ENCODE results near the gene SDCCAG8.

Gene SDCCAG8

DNA sequence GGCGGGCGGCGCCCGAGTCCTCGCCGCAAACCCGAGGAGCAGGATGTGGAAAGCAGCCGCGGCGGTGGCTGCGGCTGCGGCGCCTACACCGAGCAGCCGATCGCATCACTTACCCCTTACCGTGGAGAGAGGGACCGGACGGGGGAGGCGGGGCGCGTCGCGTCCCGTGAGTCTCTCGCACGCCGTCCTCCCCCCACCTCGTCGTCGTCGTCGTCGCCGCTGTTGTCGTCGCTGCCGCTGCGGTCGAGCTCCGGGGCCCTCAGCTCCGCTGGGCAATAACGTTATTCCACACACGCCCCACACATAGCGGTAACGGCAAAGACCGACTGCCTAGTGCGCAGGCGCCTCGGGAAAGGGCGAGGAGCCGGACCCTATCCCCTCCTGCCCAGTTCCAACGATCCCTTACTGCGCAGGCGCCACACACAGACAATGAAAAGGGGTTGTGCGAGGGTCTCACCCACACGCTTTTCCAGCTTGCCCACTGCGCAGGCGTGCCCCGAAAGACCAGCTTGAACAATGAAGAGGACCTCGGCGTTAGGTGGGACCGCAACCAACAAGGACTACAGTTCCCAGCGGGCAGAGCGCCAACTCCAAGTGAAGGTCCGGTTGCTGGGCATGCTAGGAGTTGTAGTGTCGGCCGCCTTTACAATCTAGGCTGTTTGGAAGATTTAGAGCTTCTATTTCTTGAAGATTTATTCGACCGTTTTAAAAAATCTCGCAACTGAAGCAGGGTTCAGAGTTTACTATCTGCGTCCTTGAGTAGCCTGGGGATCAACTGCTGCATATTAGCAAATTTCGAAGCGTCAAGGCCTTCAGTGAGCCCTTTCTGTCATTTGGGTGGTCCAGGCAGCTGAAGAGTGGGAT is 682 bp upstream of the SDCCAG8 start, which contains the start of gene CEP170:
Gene CEP170 (minus strand): TSS at position 355 of the 864 bp plus-strand sequence. CDS start 30,001 bp downstream, outside the sequence.
- DNase-seq = peak; percentile 86

DNA sequence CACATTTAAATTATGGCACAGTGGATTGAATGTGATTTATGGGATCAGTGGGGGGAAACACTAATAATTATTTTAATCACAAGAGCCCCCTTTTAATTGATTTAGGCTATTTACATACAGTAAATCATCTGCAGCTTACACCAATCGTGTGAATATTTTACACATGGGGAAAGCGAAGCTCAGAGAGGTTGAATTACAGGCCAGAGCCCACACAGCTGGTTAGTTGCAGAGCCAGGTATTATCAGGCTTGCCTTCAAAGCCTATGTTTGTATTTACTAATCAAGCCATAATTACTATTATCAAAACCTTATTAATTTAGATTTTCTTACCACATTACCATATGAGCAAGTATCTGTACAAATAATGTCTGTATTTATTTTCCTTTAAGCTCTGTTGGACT is 749 bp downstream of the SDCCAG8 start:
- no peak for DNase-seq

DNA sequence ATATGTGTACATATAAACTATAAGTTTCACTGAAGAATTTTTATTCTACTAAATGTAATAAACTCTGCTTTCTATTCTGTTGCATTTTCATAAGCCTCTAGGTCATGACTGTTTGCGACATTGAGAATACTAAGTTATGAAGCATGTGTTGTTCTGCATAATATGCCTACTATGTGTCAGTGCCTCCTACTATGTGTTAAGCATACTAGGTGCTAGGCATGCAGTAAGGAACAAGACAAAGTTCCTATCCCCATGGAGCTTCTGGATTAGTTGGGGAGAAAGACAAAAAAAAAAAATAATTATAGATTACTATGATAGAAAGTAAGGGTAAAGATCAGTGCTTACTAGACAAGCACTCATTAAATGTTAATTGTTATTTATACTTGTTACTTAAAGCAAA is 1.3 kb downstream of the SDCCAG8 start:
- no peak for DNase-seq

DNA sequence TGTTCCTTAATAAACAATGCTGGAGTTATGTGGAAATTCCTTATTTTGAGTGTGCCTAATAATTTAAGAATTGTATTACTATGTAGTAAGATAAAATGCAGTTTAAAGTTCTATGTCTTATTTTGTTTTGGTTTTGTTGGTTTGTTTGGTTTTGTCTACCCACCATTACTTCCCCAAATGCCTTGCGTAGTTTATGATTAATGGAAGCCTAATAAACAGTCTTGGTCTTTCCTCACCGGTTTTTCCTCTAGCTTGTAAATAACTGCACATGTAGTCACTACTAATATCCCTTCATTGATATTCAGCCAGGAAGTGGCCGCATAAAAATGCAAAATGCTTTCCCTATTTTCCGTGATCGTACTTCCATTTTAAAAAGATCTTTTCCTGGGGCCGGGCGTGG is 2.9 kb downstream of the SDCCAG8 start:
- no peak for DNase-seq

DNA sequence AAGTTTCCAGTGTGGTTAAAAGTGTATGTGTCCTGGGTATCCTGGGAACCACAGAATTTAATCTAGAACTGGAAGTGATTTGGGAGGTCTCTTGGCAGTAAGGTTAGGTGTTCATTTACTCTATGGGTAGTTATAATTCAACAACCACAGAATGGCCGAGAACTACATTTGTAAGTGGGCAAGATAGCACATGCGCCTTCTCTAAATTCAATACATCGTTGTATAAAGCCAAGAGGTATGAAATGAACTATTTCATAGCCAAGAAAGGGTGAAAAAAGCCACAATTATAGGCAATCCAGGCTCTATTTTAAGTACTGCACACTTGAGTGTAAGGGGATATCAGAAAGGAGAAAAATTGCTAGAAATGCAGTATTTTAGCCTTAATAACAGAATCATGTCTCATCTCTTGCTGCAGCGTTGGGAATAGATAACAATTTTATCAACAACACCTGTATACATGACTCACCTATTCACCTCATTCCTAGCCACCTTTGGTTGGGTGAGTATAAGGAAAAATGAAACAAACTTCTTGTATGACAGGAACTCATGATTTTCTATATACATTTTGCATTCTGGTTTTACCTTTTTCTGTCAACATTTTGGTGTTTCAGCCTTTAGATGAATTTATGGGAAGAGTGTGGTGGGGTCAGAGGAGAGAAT is 4.5 kb downstream of the SDCCAG8 start:
- no peak for DNase-seq

DNA sequence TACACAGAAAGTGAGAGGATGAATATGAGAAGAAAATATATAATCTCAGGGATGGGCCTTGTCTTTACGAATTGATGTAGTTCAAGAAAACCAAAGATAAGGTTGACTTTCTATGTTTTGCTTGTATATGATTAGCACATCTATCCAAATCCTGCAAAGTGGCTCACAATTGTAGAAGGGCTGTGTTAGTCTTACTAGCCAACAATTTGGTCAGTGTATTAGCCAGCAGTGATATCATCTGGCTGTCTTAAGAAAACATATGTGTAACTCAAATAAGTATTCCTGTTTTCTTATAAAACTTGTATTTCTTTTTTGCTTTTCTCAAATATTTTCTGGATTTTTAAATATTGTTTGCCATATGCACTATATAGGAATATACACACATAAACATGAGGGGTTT is 5.5 kb downstream of the SDCCAG8 start:
- DNase-seq = no peak

DNA sequence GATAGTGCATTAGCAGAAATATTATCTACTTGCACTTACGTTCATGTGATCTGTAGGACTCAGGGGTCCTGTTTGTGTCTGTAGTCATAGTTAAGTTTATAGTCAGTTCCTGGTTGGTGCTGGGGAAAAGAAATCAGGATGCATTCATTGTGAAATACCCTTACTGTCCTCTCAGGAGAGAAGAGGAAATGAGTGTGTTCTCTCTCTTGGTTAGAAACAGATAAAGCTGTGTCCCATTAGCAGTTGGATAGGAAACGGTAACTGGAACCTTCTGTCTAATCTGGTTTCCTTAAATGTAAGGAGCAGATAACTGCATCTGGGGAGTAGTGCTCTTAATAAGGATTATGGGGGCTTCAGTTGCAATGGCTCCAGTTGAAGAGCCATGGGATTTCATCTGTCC is 8.9 kb downstream of the SDCCAG8 start:
- peak; percentile 98 for DNase-seq

DNA sequence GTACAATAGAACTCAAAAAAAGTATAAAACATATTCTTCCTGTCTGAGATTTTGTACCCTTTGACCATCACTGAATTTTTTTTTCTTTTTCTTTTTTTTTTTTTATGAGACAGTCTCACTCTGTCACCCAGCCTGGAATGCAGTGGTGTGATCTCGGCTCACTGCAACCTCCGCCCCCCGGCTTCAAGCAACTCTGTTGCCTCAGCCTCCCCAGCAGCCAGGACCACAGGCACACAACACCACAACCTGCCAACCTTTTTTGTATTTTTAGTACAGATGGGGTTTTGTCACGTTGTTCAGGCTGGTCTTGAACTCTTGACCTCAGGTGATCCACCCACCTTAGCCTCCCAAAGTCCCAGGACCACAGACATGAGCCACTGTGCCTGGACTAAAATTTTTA is 10.4 kb downstream of the SDCCAG8 start:
- no peak for DNase-seq

DNA sequence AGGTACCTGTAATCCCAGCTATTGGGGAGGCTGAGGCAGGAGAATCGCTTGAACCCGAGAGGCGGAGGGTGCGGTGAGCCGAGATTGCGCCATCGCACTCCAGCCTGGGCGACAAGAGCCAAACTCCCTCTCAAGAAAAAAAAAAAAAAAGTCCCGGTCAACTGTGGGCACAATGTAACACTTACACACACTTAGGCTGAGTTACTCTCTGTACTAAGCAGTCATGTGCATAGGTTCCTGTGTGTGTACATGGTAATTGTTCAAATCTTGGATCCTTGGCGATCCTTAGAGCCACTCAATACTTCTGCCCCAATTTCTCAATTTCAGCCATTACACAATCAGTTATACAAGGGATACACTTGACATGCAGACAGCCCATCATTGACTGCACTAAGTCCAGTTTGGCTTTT is 11.6 kb downstream of the SDCCAG8 start:
- peak; percentile 81 for DNase-seq

DNA sequence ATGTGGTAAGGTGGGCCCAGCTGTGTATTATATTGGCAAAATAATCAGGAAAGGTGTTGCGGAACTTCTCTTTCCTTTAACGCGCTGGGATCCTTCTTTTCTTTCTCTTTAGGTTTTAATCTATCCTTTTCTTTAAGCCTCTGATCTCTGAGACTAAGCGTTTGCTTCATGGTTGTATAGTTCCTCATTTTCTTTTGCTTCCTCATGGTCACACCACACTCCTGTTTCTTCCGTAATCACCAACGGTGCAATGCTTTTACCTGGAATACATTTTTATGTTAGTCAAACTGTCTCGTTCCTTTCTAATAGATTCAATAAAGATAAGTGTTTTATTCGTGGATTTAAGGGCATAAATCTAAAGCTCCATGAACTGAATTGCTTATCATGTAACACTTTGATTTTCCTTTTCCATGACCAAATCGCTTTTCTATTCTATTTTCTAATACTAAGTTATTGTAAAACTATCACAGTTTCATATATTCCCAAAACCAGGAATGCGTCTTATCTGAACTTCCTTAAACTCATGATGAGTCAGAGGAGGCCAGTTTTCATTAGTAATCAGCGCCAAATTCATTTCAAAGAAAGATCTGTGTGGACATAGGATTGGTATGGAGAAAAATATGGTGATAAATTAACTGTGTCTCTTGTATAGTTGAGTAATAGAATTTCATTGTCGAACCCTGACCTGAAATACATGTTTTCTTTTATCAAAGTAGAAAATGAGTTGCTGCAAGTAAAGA is 12.2 kb downstream of the SDCCAG8 start:
- DNase-seq = peak; percentile 87

DNA sequence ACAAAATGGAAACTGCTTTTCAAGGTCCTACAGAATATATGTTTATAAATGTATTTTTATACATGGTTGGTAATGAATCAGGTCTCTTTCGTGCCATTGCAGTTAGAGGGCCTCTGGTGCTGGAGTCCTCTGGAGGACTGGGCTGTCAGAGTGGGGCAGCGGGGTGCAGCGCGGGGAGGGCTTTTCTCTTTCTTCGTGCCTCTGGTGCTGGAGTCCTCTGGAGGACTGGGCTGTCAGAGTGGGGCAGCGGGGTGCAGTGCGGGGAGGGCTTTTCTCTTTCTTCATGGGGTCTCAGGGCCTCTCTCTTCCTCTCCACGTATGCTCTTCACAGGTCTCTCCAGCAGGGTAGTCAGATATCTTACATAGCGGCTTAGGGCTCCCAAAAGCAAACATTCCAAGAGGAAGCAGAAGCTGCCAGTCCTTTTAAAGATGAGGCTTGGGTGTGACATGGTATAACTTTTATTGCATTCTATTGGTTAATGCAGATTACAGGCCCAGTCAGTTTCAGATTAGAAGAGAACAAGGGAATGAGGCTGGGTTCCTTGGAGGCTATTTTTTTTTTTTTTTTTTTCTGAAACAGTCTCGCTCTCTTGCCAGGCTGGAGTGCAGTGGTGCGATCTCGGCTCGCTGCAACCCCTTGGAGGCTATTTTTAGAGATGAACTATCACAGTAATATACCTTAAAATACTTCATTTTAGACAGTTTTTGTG is 13.1 kb downstream of the SDCCAG8 start:
- DNase-seq = no peak

DNA sequence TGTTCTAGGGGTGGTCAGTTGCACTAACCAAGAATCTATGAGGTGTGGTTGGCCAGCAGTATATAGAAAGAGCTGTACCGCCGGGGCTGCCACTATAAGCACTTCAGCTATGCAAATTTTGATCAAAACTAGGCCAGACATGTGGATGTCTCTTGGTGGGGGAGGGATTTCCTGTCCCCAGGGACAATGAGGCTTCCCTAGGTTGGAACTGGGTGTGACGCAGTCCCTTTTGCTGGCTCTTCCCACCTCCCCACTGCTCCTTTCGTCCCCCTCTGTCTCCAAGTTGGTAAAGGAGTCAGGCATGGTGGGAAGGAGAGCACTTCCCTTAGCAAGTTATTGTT is 13.6 kb downstream of the SDCCAG8 start:
- no peak for DNase-seq

DNA sequence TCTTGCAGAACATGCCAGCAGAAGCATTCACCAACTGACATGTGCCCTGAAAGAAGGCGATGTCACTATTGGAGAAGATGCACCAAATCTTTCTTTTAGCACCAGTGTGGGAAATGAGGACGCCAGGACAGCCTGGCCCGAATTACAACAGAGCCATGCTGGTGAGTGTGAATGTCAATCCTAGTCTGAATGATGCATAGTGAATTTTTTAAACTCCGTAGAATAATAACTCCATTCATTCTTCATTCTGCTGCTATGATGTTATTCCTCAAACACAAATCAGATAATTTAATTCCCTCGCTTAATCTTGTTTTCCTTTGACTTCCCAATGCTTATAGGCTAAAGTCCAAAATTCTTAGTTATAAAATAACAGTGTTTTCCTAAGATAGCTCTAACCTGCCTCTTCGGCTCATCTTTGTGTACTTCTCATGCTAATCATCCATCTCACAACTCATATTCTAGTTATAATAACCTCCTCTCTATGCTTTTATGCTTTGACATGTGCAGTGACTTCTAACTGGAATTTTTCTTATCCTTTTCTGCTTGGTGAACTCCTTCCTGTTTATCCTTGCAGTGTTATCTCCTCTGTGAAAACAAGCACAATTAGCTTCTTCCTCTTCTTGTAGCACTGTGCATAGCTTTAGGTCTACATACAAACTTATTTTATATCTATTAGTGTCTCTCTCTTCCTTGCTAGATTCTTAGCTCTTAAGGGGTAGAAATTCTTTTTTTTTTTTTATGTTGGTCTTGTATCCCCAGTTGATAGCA is 14.4 kb downstream of the SDCCAG8 start:
- DNase-seq = no peak

DNA sequence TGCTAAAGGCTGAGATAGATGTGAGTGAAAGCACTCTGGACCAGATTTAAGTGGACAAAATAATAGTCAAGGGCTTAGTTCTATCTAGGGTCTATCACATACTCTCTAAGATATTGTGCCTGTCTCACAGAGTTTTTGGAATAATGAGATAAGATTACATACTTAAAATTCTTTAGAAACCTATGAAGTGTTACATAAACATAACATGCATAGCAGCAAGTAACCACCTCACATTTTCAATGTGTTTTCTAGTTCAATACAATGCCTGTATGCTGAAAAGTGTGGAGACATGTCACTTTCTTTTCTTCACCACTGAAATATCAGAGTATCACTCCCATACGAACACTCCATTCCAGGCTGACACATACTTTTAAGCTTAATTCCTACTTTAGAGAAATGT is 16.2 kb downstream of the SDCCAG8 start:
- no peak for DNase-seq

DNA sequence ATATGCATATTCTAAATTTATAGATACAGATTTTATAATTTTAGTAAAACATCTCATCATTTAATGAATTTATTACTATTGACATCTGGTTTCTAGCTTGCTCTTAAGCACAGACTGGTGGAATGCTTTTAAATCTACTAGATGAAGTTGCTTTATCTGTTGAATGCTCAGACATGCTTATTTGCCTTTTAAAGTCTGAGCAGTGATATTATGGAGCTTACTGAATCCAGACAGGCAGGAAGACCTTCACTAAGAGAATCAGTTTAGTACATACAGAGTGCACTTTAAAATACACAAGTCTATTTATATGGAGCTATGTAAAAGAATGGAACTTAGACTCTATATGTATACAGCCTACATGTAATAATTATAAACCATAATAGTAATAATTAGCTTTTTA is 16.6 kb downstream of the SDCCAG8 start:
- no peak for DNase-seq

DNA sequence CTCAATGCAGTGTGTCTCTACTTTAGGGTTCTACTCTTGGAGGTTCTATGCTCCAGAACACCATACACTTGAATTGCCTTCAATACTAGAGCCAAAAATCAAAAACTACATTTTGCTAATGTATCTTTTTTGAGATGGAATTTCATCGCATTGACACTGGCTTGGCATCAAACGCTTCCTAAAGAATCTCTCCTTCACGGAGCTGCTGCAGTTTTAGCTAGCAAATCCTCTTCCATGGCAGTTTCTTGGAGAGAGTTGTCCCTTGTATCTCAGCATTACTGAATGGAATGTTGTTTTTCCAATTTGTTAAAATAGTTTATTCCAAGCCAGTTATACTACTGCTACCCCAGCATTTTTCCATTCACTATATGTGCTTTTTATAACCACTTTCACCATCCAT is 17.7 kb downstream of the SDCCAG8 start:
- DNase-seq = no peak

DNA sequence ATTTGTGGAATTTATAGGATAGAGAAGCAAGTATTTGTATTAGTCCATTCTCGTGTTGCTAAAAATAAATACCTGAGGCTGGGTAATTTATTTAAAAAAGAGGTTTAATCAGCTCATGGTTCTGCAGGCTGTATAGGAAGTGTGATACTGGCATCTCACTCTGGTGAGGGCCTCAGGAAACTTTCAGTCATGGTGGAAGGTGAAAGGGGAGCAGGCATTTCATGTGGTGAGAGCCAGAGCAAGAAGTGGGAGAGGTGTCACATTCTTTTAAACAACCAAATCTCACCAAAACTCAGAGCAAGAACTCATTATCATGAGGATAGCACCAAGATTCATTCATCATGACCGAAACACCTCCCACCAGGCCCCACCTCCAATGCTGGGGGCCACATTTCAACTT is 18.1 kb downstream of the SDCCAG8 start:
- no peak for DNase-seq

DNA sequence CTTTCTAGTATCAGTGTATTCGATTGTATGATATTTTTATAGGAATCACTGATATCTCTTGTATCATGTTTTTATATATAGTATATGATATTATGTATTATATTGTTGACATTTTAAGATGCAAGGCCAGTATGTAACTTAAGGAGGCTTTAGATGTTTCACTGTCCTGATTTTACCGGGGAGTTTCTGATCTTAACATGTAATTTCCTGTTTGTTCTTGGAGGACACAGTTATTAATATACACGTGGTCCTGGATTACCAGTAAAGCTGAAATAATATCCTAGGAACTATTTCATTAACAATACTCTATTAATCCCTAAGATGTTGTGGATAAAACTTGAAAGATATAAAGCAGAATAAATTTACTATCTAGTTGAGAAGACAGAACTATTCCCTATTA is 19.5 kb downstream of the SDCCAG8 start:
- no peak for DNase-seq

DNA sequence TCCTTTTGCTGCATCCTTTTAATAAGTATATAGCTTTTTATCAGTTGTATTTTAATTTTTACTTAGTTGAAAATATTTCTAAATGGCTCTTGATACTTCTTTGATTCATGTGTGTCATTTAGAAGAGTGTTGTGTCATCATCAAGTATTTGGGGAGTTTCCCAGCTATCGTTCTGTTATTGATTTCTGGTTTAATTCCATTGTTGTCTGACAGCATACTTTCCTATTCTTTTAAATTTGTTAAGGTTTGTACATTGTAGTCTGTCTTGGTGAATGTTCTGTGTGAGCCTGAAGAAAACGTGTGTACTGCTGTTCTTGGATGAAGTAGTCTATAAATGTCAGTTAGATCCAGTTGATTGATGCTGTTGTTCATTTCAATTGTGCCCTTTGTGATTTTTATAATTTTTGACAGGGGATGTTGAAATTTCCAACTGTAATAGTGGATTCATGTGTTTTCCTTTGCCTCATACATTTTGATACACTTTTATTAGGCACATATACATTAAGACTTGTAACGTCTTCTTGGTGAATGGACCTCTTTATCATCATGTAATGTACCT is 24.8 kb downstream of the SDCCAG8 start:
- no peak for DNase-seq

DNA sequence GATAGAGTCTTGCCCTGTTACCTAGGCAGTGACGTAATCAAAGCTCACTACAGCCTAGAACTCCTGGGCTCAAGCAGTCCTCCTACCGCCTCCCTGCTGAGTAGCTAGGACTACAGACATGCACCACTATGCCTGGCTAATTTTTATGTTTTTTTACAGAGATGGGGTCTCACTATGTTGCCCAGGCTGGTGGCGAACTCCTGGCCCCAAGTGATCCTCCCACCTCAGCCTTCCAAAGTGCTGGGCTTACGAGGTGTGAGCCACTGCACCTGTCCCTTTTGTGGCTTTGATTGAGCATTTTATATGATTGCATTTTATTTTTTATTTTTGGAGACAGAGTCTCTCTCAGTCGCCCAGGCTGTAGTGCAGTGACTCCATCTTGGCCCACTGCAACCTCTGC is 25.8 kb downstream of the SDCCAG8 start:
- no peak for DNase-seq

DNA sequence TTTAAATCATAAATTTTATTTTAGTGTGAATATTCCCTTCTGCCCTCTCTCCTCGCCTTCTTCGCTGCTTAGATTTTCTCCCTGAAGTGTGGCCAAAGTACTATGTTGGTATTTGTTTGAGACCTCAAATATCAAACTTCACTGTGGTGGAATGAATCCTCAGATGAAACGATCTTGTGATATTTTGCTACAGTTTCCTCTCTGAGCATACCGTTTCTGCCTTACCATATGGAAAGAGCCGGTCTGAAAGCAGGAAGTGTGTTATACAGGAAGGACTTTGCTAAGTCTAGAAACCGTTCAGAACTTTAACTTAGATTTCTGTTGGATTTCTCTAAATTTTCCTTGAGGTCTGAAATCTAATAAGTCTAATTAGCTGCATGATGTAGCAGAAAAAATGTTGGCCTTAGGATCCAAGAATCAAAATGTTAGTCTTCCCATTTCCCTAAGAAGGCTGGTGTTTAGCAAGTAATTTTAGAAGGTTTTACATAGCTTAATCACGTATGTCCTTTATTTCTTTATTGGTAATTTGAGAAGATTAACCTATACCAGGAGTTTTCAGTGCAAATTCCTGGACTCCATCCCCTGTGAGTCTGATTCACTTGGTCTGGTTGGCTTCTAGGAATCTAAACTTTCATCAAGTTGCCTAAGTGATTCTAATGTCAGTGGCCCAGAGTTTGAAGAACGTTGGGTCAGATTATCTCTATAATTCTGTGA is 30.7 kb downstream of the SDCCAG8 start:
- DNase-seq = peak; percentile 62

DNA sequence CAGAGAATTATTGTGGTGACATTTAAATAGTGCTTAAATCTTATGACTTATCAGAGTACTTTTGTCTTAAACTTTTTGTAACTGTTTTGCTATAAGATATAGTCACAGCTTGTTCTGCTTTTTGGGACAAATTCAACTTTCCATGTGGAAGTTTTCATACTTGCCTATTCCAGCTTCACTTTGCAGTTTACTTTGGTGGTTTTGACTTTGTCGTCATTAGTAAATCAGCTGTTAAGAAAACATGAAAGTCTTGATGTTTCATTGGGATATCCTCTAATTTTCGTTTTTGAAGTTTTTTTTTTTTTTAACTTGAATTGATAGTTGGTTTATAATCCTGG is 31.3 kb downstream of the SDCCAG8 start:
- DNase-seq = no peak

Measured in GF-D8 (cell line).